ENCODE results near the gene NUDCD3. TPM values are rescaled to one million over a fixed set of nuclear protein-coding genes. Genes with fewer than 3 reads are reported as not detected.

NUDCD3 gene
- total RNA-seq, 4 donors from 2014 or later, result 57.0 to 92.3 (median 75.2) TPM

DNA sequence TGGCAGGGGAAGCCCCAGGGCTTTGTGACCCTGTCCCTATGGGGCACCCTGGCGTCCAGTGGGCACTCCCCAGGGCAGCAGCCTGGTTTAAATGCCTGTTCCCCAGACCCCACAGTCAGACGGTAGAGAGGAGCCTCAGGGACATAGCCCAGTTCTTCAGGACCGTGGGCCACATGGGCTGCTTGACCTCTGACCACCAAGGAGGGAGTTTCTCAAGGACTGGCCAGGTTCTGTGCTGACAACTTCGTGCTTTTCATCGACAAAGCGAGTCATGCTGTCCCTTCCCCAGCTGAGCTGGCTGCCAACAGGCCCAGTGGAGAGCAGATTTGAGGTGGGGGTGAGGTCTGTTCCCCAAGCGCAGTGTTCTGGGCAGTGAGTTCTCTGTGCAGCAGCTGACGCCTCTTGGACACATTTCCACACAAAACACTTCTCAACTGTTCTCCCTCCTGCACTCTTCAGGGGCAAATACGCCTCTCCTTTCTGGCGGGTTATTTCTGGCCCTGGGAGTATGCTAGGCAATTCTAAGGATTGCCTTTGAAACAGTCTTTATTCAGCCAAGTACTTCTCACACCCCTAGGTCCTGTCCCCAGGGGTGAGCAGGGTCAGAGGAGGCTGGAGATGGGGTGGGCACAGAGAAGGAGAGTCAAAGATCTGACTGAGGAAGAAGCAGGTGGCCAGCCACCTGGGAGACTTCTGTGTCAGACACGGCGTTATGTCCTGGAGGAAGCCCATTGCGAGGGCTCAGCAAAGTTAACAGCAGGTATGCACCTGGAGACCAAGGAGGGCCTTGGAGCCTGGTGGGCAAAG is 107.8 kb downstream of the NUDCD3 start:
- WGBS, 2 donors (ENCODE audit: low coverage in 1 of 2), result 71 to 79% methylated on average over 5 of the region's 13 CpGs
- Histone ChIP-seq H3K36me3 (peaks cover 0 to 70% of the 10 kb centered on the region in 2 donors), H3K4me1 (peaks cover 0 to 6% (median 0%) of the 10 kb centered on the region in 3 donors), H3K4me3 (no peak overlapping the region), H3K27ac (no peak overlapping the region), H3K9me3 (no peaks in the 10 kb centered on the region), H3K27me3 (no peaks in the 10 kb centered on the region)
- no peak for ATAC-seq
- TF ChIP-seq POLR2AphosphoS5 (IDR thresholded peaks at IDR 0.05), result no peak
- TF ChIP-seq, protein P1, sequence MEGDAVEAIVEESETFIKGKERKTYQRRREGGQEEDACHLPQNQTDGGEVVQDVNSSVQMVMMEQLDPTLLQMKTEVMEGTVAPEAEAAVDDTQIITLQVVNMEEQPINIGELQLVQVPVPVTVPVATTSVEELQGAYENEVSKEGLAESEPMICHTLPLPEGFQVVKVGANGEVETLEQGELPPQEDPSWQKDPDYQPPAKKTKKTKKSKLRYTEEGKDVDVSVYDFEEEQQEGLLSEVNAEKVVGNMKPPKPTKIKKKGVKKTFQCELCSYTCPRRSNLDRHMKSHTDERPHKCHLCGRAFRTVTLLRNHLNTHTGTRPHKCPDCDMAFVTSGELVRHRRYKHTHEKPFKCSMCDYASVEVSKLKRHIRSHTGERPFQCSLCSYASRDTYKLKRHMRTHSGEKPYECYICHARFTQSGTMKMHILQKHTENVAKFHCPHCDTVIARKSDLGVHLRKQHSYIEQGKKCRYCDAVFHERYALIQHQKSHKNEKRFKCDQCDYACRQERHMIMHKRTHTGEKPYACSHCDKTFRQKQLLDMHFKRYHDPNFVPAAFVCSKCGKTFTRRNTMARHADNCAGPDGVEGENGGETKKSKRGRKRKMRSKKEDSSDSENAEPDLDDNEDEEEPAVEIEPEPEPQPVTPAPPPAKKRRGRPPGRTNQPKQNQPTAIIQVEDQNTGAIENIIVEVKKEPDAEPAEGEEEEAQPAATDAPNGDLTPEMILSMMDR (IDR thresholded peaks at IDR 0.05), result no peak
- no peak for TF ChIP-seq EP300 (IDR thresholded peaks at IDR 0.05)
- TF ChIP-seq POLR2A (IDR thresholded peaks at IDR 0.05), result no peak

DNA sequence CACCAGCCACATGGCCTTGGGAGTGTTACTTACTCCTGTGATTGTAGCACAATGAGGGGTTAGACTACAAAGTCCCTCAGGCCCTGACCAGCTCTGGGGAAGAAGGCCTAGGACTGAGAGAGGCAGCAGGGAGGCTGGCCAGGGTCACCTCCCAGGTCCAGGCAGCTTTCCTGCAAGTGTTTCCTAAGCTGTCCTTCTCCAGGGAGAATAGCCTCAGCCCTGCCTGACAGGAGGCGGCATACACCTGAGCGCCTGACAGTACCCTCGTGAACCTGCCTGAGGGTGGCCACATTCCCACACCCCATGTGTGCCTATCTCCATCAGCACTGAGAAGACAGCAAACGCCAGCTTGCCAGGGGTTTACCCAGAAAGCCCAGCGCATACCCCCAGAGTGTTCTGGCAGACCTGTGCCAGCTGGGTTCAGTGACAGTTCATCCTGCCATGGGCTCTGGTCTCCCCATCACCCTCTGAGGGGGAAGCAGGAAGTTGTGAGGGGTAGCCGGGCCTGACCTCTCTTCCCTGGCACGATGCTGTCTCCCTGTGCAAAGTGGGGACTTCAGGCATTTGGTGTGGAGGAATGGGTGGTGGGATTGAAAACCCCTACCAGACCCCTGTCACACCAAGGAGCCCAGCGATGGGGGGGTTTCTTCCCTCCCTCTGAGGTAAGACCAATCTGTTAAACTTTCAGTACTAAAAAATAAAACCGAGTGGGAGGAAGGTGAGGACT is 108.8 kb downstream of the NUDCD3 start:
- H3K4me3 ChIP-seq, result no peak overlapping the region
- 97% methylated on average over 5 of the region's 9 CpGs; no CpG with 5 or more reads in 1 of the 2 donors for WGBS, 2 donors (ENCODE audit: low coverage in 1 of 2)
- peaks cover 0 to 6% (median 0%) of the 10 kb centered on the region in 3 donors for H3K4me1 ChIP-seq
- TF ChIP-seq POLR2A (IDR thresholded peaks at IDR 0.05) (no peak), POLR2AphosphoS5 (IDR thresholded peaks at IDR 0.05) (no peak), EP300 (IDR thresholded peaks at IDR 0.05) (no peak)
- TF ChIP-seq, protein P1 (IDR thresholded peaks at IDR 0.05), result no peak
- H3K9me3 ChIP-seq, result no peaks in the 10 kb centered on the region
- no peaks in the 10 kb centered on the region for H3K27me3 ChIP-seq
- H3K27ac ChIP-seq, result no peak overlapping the region
- ATAC-seq, result no peak
- peaks cover 0 to 60% of the 10 kb centered on the region in 2 donors for H3K36me3 ChIP-seq

DNA sequence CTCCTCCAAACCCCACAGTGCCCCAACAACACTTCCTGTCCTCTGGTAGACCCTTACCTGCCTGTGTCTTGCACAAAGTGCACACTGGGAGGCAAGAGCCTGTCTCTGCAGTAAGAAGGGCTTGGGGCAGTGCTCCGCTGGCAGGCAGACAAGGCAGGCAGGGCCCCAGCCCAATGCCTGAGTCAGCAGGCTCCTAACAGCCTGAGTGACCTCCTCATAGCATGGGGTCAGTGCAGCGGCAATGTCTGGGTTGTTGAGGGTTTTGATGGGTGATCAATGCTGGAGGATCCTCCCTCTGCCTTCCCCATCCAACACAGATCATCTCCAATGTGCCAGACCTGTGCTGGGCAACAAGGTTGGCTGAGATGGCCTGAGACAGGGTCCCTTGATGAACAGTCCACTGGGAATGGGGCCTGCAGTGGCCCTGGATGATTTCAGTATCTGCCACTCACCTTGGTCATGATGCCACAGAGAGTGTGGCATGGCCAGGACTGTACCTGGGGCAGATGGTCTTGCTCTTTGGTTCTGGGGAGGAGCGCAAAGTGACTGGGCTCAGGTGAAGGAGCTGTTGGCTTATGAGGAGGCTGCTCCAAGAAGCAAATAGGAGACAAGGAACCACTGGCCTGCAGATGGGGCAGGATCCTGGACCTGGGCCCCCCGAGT is 109.5 kb downstream of the NUDCD3 start:
- Histone ChIP-seq H3K4me1 (peaks cover 0 to 6% (median 0%) of the 10 kb centered on the region in 3 donors), H3K36me3 (peaks cover 0 to 53% of the 10 kb centered on the region in 2 donors)
- no CpG with 5 or more reads among the region's 4 CpGs for WGBS, 2 donors (ENCODE audit: low coverage in 1 of 2)

DNA sequence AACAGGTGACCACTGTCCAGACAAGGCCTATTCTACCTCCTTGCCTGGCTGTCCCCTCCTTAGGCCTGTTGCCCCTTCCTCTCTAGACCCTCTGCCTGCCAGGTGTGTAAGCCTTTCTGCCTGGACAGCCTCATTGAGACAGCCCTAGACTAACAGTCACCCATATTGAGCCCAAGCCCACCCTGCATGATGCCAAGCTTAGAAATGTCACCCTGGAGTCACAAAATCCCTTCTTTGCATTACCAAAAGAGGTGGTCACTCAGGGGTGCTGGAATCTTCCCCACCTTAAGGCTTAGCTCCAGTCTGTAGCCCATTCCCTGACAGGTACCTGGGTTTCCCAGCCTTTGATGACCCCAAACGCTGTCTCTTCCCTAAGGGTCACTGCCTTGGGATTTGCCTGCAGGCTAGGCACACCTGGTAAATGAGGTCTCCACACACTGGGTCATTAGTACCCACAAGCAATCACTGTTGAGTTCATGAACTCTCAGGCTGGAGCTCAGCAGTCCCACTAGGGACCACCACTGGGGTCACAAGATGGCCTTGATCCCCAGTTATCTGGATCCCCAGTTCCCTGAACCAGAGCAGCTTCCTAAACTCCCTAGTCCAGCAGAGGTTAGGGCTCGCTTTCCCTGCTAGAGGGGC is 110.1 kb downstream of the NUDCD3 start:
- Histone ChIP-seq H3K27me3 (no peaks in the 10 kb centered on the region), H3K4me3 (no peak overlapping the region), H3K4me1 (peaks cover 0 to 6% (median 0%) of the 10 kb centered on the region in 3 donors), H3K36me3 (peaks cover 0 to 47% of the 10 kb centered on the region in 2 donors), H3K9me3 (no peaks in the 10 kb centered on the region), H3K27ac (no peak overlapping the region)
- no CpG with 5 or more reads among the region's 2 CpGs for WGBS, 2 donors (ENCODE audit: low coverage in 1 of 2)
- TF ChIP-seq, protein P1 (IDR thresholded peaks at IDR 0.05), result no peak
- TF ChIP-seq POLR2A (IDR thresholded peaks at IDR 0.05) (no peak), EP300 (IDR thresholded peaks at IDR 0.05) (no peak), POLR2AphosphoS5 (IDR thresholded peaks at IDR 0.05) (no peak)
- ATAC-seq, result no peak

More for the DNA sequence above, 109.5 kb downstream of the NUDCD3 start:
- no peak overlapping the region for H3K4me3 ChIP-seq
- no peaks in the 10 kb centered on the region for H3K27me3 ChIP-seq
- no peak for TF ChIP-seq EP300 (IDR thresholded peaks at IDR 0.05)
- TF ChIP-seq, protein P1 (IDR thresholded peaks at IDR 0.05), result no peak
- TF ChIP-seq POLR2A (IDR thresholded peaks at IDR 0.05), result no peak
- no peak for TF ChIP-seq POLR2AphosphoS5 (IDR thresholded peaks at IDR 0.05)
- ATAC-seq, result no peak
- H3K9me3 ChIP-seq, result no peaks in the 10 kb centered on the region
- no peak overlapping the region for H3K27ac ChIP-seq

Measured in gastroesophageal sphincter (tissue), 4 donors.